Subcutaneous adipose tissue (tissue), 4 donors: ENCODE results near the gene CALB2. TPM values are rescaled to one million over a fixed set of nuclear protein-coding genes. Genes with fewer than 3 reads are reported as not detected.

Source experiments
- total RNA-seq, 4 donors: library from RNA; depleted of rRNA; stranded (reverse); fragments of >200 nt; gene quantifications; one replicate each; pipeline ENCODE4 v1.1.0, GENCODE V29; 2016
- TF ChIP-seq, protein P1 (sequence below): fragments of 450-650 bp; IDR thresholded peaks from one replicate; pipeline ENCODE4 v1.5.1; 2016; ENCODE audit warnings: low read depth, mild to moderate bottlenecking, control low read depth, antibody characterized with exemption, moderate library complexity

Gene CALB2
- total RNA-seq, 4 donors from 2014 or later, result 58.5 to 297 (median 87.3) TPM

DNA sequence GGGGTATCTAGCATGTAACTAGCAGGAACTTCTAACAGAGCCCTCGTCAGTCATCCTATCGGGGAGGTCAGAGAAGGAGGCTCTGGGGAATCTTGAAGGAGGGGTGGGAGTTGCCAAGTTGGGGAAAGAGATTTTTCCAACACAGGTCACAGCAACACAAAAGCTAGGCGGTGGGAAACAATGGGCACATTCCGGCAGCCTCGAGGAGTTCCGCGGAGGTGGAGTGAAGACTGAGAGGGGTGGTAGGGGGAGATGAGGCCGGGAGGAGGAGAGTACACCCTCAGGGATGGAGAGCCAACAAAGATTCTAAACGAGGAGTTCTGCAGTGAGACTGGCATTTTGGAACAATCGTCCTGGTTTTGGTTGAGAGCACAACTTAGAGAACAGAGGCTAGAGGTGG is 13.5 kb upstream of the CALB2 start:
- TF ChIP-seq, protein P1, sequence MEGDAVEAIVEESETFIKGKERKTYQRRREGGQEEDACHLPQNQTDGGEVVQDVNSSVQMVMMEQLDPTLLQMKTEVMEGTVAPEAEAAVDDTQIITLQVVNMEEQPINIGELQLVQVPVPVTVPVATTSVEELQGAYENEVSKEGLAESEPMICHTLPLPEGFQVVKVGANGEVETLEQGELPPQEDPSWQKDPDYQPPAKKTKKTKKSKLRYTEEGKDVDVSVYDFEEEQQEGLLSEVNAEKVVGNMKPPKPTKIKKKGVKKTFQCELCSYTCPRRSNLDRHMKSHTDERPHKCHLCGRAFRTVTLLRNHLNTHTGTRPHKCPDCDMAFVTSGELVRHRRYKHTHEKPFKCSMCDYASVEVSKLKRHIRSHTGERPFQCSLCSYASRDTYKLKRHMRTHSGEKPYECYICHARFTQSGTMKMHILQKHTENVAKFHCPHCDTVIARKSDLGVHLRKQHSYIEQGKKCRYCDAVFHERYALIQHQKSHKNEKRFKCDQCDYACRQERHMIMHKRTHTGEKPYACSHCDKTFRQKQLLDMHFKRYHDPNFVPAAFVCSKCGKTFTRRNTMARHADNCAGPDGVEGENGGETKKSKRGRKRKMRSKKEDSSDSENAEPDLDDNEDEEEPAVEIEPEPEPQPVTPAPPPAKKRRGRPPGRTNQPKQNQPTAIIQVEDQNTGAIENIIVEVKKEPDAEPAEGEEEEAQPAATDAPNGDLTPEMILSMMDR, result no peak

DNA sequence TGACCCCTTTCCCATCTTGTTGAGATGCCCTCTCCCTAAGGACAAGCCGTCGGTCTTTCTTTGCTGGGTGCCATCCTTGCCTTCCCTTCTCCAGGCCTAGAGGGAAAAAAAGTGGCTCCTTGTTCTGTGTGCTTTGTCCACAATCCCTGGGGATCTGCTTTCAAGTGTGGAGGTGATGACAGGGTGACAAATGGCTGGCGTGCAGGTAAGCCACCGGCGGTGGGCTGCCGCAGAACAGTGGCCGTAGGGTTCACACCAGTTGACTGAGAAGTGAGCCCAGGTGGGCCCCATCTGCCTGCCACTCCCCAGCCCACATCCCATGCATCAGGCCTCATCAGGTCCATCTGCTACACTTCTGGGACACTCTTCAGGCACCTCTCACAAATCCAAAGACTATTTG is 11.4 kb upstream of the CALB2 start:
- TF ChIP-seq, protein P1, result no peak

DNA sequence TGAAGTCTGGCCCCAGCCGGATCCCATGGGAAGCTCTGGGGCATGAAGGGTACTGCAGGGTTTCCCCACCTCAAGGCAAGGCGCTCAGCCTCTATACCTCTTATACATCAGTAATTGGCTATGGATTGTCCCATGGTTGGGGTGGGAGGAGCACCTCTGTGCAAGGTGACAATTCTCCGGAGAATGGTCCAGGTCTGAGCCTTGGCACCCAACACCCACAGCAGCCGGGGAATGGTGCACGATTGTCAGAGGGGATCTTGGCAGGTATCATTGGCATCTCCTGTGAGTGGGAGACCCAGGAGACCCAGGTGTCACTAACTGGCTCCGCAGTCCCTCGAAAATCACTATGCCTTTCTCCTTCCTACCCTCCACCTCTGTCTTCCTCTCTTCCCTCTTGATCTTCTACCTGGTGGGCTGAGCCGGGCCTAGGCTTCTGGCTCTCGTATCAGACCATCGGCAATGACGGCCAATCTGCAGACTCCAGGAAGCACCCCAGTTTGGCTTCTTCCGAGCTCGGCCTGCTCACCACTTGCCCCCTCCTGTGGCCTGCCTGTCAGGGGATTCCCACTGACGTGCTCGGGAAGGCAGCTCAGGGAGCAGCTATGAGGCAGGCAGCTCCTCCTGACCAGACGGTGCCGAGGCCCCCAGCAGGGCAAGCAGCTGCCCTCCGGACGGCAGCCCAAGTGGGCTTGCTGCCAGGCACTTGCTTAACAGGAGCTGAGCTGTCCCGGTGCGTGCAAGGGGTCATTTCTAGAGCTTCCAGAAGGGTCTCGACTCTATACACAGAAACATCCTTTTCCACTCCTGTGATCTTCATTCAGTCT is 10.0 kb upstream of the CALB2 start:
- TF ChIP-seq, protein P1, result no peak

DNA sequence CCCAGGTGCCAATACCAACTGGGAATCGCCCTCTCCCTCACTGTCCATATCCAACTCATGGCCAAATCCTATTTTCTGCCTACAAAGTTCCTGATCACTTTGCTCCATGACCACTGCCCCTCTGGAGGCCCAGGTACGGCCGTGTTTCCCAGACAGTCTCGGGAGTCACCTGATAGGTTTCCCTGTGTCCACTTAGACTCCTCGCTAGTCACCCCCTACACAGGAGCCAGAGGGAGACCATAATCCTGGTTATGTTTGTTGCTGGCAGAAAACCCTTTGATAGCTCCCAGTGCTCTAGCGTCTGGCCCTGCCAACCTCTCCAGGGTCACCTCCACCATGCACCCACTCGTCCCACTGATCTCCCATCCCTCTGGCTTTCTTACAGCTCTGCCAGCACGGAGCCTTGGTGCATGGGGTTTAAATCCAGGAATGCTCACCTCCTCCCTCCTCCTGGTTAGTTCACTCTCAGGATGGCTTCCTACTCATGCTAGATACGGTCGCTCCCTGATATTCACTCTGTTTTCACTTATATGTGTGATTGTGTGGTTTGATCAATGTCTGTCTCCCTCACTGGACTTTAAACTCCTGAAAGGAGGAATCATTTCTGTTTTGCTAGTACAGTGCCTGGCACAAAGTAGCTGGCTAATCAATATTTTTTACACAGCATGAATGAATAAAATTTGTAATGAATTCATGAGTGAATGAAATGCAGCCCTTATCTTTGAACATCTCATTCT is 7.5 kb upstream of the CALB2 start:
- TF ChIP-seq, protein P1, result no peak

DNA sequence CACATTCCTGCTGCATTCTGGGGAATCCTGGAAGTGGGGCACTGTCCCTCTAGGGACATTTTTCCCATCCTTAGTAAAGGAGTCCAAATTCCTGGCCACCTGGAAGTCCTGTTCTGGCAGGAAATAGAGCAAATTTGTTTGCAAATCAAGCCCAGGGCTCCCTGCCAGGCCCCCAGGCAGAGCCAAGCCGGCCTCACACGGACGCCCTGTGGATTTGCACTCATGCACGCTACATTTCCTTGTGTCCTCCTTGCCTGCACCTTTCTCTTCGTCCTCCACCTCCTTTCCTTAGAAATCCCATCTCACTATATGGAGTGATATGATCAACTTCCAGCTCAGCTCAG is 7.0 kb upstream of the CALB2 start:
- TF ChIP-seq, protein P1, result no peak

DNA sequence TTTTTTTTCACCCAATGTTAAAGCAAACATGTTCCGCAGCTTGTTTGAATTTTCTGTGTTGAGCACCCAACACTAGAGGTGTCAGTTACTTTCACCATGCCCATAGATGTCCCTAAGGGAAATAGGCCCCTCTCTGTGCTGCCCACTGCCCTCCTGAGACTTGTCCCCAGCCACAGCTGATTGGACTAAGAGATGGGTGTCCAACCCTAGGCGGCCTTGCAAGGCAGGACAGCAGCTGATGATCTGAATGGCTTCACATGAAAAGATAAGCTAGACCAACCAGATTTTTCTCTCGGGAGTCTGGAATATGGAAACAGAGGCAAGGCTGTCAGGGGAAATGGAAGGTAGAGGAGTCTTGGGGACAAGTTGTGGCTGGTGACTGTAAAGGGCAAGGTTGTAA is 6.1 kb upstream of the CALB2 start:
- TF ChIP-seq, protein P1, result no peak

DNA sequence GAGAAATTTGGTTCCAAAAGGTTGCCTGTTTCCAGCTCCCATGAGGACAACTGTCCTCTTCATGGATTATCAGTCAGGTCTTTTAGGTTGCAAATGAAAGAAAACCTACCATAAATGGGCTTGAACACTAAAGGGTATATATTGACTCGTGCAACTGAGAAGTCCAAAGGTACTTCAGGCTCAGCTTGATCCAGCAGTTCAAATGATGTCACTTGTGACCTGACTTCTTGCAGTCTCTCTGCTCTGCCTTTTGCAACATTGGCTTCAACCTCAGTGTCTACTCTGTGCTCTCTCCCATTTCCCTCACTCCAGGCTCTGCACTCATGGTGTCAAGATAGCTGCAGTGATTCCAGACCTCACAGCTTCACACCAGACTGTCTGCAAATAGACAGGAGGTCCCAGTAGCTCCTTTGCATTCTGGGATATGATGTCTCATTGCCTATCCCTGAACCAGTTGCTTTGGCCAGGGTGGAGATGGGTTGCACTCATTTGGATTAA is 5.5 kb upstream of the CALB2 start:
- TF ChIP-seq, protein P1, result no peak
